ENCODE measurements around the gene PGS1. TPM values are rescaled to one million over a fixed set of nuclear protein-coding genes. Genes with fewer than 3 reads are reported as not detected.
A peak's percentile ranks its signal among the peaks of the same experiment; 100 is the strongest.

PGS1 gene
- total and polyA plus RNA-seq, 10 of the 15 experiments (the other 5 are each of a cell fraction or from before 2014, with no cell fraction given): 1.3 to 37.6 (median 27.4) TPM

GRCh38 chr17:78390241-78391050 lies 12.0 kb downstream of the PGS1 start:
- RAD21 ChIA-PET (ENCODE audit: unreplicated experiment): interaction anchor here (1.0 to 1.5 kb wide), 2 partner anchors 32 to 99 kb away, joined by 3 to 4 read pairs; no protein-coding TSS in a partner anchor
- CTCF ChIA-PET: interaction anchor here (0.6 to 3.0 kb wide), 4 partner anchors 9 to 140 kb away, joined by 3 to 14 read pairs (median 4); partner anchors contain the start of gene SOCS3
- Histone ChIP-seq H3K4me1 (ENCODE audit: control insufficient read depth, insufficient read depth, low read length) (peaks cover 64% of the 10 kb centered on the region), H3K9ac (ENCODE audit: control insufficient read depth, insufficient read depth, low read length) (no peak overlapping the region), H3K4me2 (ENCODE audit: control insufficient read depth, insufficient read depth) (peak overlapping the region; percentile 39), H3K36me3 (ENCODE audit: control insufficient read depth in 2 of 2, insufficient read depth in 2 of 2, low read length in 1 of 2) (peaks cover 14 to 17% of the 10 kb centered on the region in 2 experiments), H3K27ac (ENCODE audit: control insufficient read depth, insufficient read depth) (peak overlapping the region; percentile 32; the same call in 1 of the 2 replicates), H3K27me3 (replicated peaks in 1 of 2; ENCODE audit: control insufficient read depth in 2 of 2, insufficient read depth in 2 of 2, low read length in 1 of 2) (no peaks in the 10 kb centered on the region), H3K9me3 (replicated peaks; ENCODE audit: control insufficient read depth, insufficient read depth, low read length) (no peaks in the 10 kb centered on the region), H2AFZ (ENCODE audit: control insufficient read depth, low read depth, low read length) (no peak overlapping the region), H4K20me1 (ENCODE audit: control insufficient read depth, insufficient read depth) (no peaks in the 10 kb centered on the region; the same call in 1 of the 2 replicates), H3K79me2 (ENCODE audit: control insufficient read depth, insufficient read depth, low read length) (peaks cover 69% of the 10 kb centered on the region), H3K4me3 (no peak overlapping the region)
- SMC1A ChIA-PET (ENCODE audit: uncharacterized antibody, unreplicated experiment): interaction anchor here (2.0 kb wide), 1 partner anchor 9 kb away, joined by 6 read pairs; no protein-coding TSS in a partner anchor
- POLR2A ChIA-PET: interaction anchor here (2.6 kb wide), 1 partner anchor 8 kb away, joined by 10 read pairs; no protein-coding TSS in a partner anchor
- in situ Hi-C loops (cut with MboI) (no loop called here), intact Hi-C loops (cut with micrococcal nuclease; ENCODE audit: unreplicated experiment) (no loop called here)
- ATAC-seq (no peak), DNase-seq (ENCODE audit: low read depth, low spot score) (no peak), FAIRE-seq (no peak)
- 54% methylated on average over 15 of the region's 15 CpGs for WGBS (ENCODE audit: insufficient coverage, insufficient replicate concordance, low lambda C conversion rate, missing lambda C conversion rate)
- TF ChIP-seq CTCF (IDR thresholded peaks at IDR 0.05 in 2 of 3, conservative IDR thresholded peaks at IDR 0.05 in 1 of 3; ENCODE audit: control insufficient read depth in 2 of 3, extremely low read depth in 1 of 3, insufficient read depth in 1 of 3, low read depth in 3 of 3, low read length in 3 of 3) (0 out of 6 replicates have a peak, but pooled peaks of 2 of the 3 experiments have one; percentile 2 to 21), NKRF (conservative IDR thresholded peaks at IDR 0.05) (no peak), IRF5 (IDR thresholded peaks at IDR 0.05; ENCODE audit: borderline replicate concordance) (no peak), BHLHE40 (IDR thresholded peaks at IDR 0.05; ENCODE audit: borderline replicate concordance in 1 of 2, low read depth in 2 of 2, low read length in 1 of 2) (no peak), ZBTB11 (CRISPR knock-in tag; IDR thresholded peaks at IDR 0.05) (no peak), MEF2A (IDR thresholded peaks at IDR 0.05; ENCODE audit: insufficient read depth, low read depth, low read length) (no peak)
- TF ChIP-seq, protein P1, sequence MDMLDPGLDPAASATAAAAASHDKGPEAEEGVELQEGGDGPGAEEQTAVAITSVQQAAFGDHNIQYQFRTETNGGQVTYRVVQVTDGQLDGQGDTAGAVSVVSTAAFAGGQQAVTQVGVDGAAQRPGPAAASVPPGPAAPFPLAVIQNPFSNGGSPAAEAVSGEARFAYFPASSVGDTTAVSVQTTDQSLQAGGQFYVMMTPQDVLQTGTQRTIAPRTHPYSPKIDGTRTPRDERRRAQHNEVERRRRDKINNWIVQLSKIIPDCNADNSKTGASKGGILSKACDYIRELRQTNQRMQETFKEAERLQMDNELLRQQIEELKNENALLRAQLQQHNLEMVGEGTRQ (IDR thresholded peaks at IDR 0.05; ENCODE audit: borderline replicate concordance, low read depth, low read length): no peak
- BruUV-seq (replicated peaks): no TSS peak
